Common myeloid progenitor, CD34-positive (primary cell): ENCODE results near the gene ZIC1.
A peak's percentile ranks its signal among the peaks of the same experiment; 100 is the strongest.

ENCODE experiments used
- CTCF ChIA-PET: fragments of 350-600 bp; sonication (Branson Sonifier 250); formaldehyde crosslinking; loops from one replicate; lab custom pipeline; 2021; ENCODE audit warnings: antibody characterized with exemption; lab: Charles Lee
- POLR2A ChIA-PET: fragments of 350-600 bp; sonication (Branson Sonifier 250); formaldehyde crosslinking; loops from one replicate; lab custom pipeline; 2021; ENCODE audit warnings: antibody characterized with exemption; lab: Charles Lee
- DNase-seq, 3 donors: peaks; one replicate each; pipeline versions ENCODE4 v3.0.0 to v3.0.0-alpha.2; 2013
- H3K27ac ChIP-seq, 2 experiments: 1 replicate in 1 of 2; 2 replicates in 1 of 2; pipeline ENCODE4 v1.7.0; 2013; ENCODE audit warnings: inconsistent platforms in 2 of 2, low read length in 2 of 2, mild to moderate bottlenecking in 2 of 2, low read depth in 1 of 2, moderate library complexity in 1 of 2; ENCODE audit not compliant: severe bottlenecking in 2 of 2, insufficient read depth in 1 of 2, poor library complexity in 1 of 2
- H3K27me3 ChIP-seq, 5 experiments: replicated peaks in 2 of 5; 1 replicate in 3 of 5; 2 replicates in 2 of 5; pipeline versions ENCODE4 v1.6.1 to v1.7.0; 2013; ENCODE audit warnings: low read length in 4 of 5, mild to moderate bottlenecking in 2 of 5, moderate library complexity in 2 of 5, inconsistent platforms in 1 of 5; ENCODE audit not compliant: insufficient read depth in 5 of 5, control insufficient read depth in 4 of 5
- H3K36me3 ChIP-seq, 4 experiments: 1 replicate in 2 of 4; 2 replicates in 2 of 4; pipeline versions ENCODE4 v1.6.1 to v1.7.0; 2013; ENCODE audit warnings: low read length in 3 of 4, control low read depth in 1 of 4, mild to moderate bottlenecking in 1 of 4; ENCODE audit not compliant: control insufficient read depth in 4 of 4, insufficient read depth in 4 of 4
- H3K4me1 ChIP-seq, 4 experiments: 1 replicate in 3 of 4; 2 replicates in 1 of 4; pipeline versions ENCODE4 v1.6.1 to v1.7.1; 2013; ENCODE audit warnings: low read length in 3 of 4, mild to moderate bottlenecking in 3 of 4, control low read depth in 1 of 4, inconsistent platforms in 1 of 4, moderate library complexity in 1 of 4; ENCODE audit not compliant: control insufficient read depth in 4 of 4, insufficient read depth in 4 of 4; ENCODE audit errors: control extremely low read depth in 1 of 4
- H3K4me3 ChIP-seq, 7 experiments: 1 replicate in 4 of 7; 2 replicates in 3 of 7; pipeline versions ENCODE4 v1.5.1 to v1.7.0; 2013; ENCODE audit warnings: mild to moderate bottlenecking in 7 of 7, low read length in 6 of 7, moderate library complexity in 6 of 7, inconsistent platforms in 2 of 7, low read depth in 2 of 7, control low read depth in 1 of 7; ENCODE audit not compliant: insufficient read depth in 4 of 7, control insufficient read depth in 1 of 7; ENCODE audit errors: extremely low read depth in 1 of 7
- H3K9me3 ChIP-seq, 5 experiments: 1 replicate in 4 of 5; 2 replicates in 1 of 5; pipeline versions ENCODE4 v1.6.1 to v1.7.1; 2013; ENCODE audit warnings: low read length in 4 of 5, mild to moderate bottlenecking in 2 of 5, inconsistent platforms in 1 of 5, low read depth in 1 of 5, moderate library complexity in 1 of 5; ENCODE audit not compliant: control insufficient read depth in 4 of 5, insufficient read depth in 2 of 5; ENCODE audit errors: control extremely low read depth in 1 of 5
- WGBS: methylation state at CpG from one replicate; pipeline ENCODE4 v1.1.5; 2013; ENCODE audit not compliant: insufficient coverage; 5-methylcytosine and 5-hydroxymethylcytosine counted together

The ZIC1 gene

GRCh38 chr3:147385059-147386012, 23.8 kb upstream of the ZIC1 start:
- Histone ChIP-seq H3K4me1 (no peaks in the 10 kb centered on the region), H3K27ac (no peak overlapping the region), H3K9me3 (peaks cover 0 to 24% (median 15%) of the 10 kb centered on the region in 5 experiments), H3K27me3 (peaks cover 38 to 98% (median 69%) of the 10 kb centered on the region in 5 experiments), H3K36me3 (no peaks in the 10 kb centered on the region), H3K4me3 (no peak overlapping the region)
- no peak for DNase-seq
- POLR2A ChIA-PET: no interaction called here
- CTCF ChIA-PET: no interaction called here
- 11% methylated on average over 19 of the region's 23 CpGs for WGBS

GRCh38 chr3:147387291-147387884, 21.8 kb upstream of the ZIC1 start:
- Histone ChIP-seq H3K9me3 (peaks cover 0 to 41% (median 28%) of the 10 kb centered on the region in 5 experiments), H3K4me1 (peaks cover 0 to 5% (median 2%) of the 10 kb centered on the region in 4 experiments), H3K36me3 (no peaks in the 10 kb centered on the region), H3K27ac (no peak overlapping the region), H3K4me3 (no peak overlapping the region), H3K27me3 (peaks cover 31 to 100% (median 65%) of the 10 kb centered on the region in 5 experiments)
- WGBS: 0% methylated on average over 8 of the region's 10 CpGs
- ChIA-PET POLR2A (no interaction called here), CTCF (no interaction called here)
- no peak for DNase-seq

DNA sequence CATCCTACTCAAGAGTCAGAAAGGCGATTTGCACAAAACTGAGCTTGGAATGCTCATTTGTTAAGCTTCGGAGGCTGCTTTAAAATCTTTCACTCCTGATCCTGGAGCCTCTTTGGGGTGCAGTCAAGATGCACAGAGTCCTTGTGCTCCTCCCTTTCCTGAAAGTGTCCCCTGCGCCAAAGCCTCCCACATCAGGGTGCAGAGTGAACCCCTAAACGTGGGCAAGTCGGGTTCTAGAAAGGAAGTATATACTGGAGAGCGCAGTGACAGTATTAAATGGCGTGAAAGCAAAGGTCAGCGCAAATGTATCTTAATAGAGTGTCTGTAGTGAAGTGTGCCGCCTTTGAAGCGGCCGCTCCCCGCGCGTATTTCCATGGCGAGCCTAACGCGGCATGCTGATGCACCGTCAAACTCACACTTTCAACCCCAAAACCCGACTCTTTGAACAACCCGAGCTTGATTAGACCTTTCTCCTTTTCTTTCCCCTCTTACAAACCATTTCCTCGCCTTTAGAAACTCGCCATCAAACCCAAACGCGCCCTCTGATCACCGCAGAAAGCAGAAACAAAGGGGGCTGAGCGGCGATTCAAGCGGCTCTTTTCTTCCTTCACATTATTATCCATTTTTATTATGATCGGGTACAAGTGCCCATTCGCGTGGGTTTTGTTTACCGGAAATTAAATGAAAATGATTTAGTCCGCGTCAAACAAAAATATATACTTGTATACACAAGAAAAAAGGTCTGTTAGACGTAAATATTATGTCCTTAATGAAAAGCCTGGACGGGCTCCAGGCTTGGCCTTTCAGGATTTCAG, 21.1 kb upstream of the ZIC1 start:
- Histone ChIP-seq H3K4me3 (no peak overlapping the region), H3K27ac (no peak overlapping the region), H3K36me3 (no peaks in the 10 kb centered on the region), H3K27me3 (peaks cover 28 to 100% (median 69%) of the 10 kb centered on the region in 5 experiments), H3K4me1 (peaks cover 0 to 8% (median 3%) of the 10 kb centered on the region in 4 experiments), H3K9me3 (peaks cover 0 to 44% (median 28%) of the 10 kb centered on the region in 5 experiments)
- no peak for DNase-seq
- ChIA-PET CTCF (no interaction called here), POLR2A (no interaction called here)
- 6% methylated on average over 11 of the region's 36 CpGs for WGBS

DNA sequence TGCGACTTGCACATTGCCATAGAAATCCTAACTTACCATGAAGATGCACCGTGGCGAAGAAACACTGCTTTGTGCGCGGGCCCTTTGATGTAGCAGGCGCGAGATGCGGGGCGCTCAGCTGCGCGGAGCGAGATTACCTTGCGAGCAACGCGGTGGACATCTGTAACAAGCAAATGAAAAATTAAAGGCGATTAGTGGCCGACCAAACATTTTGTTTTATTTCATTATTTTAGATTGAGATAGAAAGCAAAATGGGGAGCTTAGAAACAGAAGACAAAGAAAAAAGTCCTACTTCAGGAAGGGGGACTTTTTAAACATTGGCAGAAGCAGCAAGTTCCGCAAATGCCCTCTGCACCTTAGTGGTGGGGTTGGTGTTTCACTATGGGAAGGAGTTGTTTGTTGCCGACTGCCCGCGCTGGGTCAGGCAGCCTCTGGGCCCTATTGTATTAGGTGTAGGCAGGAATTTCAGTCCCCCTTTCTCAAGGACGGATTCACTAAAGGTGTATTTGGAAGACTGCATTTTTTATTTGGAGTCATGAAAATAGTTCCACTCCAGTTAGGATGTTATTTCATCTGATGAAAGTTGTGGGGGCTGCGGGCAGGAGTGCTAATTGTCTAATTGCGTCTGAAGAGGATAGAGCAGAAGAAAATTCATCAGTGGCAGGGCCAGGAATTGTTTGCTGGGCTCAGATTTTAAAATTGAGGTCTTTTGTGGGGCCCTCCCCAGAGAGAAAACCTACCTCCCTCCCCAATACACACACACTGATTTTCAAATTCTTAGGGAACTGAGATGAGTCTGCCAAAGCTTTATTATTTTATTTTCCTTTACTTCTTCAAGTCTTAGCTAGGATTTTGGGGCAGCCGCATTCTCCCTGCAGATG, 20.2 kb upstream of the ZIC1 start:
- DNase-seq: peak in 1 of 3 donors; percentile 40
- POLR2A ChIA-PET: no interaction called here
- H3K27me3 ChIP-seq: peaks cover 21 to 100% (median 68%) of the 10 kb centered on the region in 5 experiments

DNA sequence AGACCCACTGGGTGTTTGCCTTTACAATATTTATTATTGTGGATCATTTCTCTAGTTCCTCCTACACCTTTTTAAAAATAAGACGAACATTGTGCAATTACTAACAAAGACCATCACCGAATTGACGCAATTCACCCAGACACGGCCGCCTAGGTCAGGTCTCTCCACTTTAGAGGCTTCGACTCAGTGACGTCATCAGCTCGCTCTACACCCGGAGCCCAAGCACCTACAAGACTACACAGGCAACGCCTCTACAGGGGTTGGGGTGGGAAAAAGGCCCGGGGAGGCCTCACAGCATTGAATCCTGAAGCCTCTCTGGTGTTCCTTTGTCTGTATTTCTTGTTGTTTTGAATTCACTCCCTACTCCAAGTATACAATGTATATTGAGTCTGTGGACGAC, 19.4 kb upstream of the ZIC1 start:
- H3K27ac ChIP-seq: no peak overlapping the region
- peaks cover 15 to 100% (median 66%) of the 10 kb centered on the region in 5 experiments for H3K27me3 ChIP-seq
- ChIA-PET POLR2A (no interaction called here), CTCF (no interaction called here)
- no peak for DNase-seq
- peaks cover 0 to 16% (median 7%) of the 10 kb centered on the region in 4 experiments for H3K4me1 ChIP-seq
- peaks cover 0 to 46% (median 30%) of the 10 kb centered on the region in 5 experiments for H3K9me3 ChIP-seq
- H3K36me3 ChIP-seq: no peaks in the 10 kb centered on the region
- no CpG with 5 or more reads among the region's 12 CpGs for WGBS
- H3K4me3 ChIP-seq: no peak overlapping the region

More for the DNA sequence above, 20.2 kb upstream of the ZIC1 start:
- Histone ChIP-seq H3K4me1 (peaks cover 0 to 15% (median 7%) of the 10 kb centered on the region in 4 experiments), H3K27ac (no peak overlapping the region), H3K9me3 (peaks cover 0 to 44% (median 28%) of the 10 kb centered on the region in 5 experiments), H3K36me3 (no peaks in the 10 kb centered on the region), H3K4me3 (no peak overlapping the region)
- 12% methylated on average over 23 of the region's 25 CpGs for WGBS
- CTCF ChIA-PET: no interaction called here
